NCI-H187 (cell line): Measurements from ENCODE around the gene HLA-DOA.

ENCODE experiments used
- DNase-seq, 2 experiments: peaks; one replicate each; lab custom pipeline; 2025; lab: John Stamatoyannopoulos, UW

The HLA-DOA gene

DNA sequence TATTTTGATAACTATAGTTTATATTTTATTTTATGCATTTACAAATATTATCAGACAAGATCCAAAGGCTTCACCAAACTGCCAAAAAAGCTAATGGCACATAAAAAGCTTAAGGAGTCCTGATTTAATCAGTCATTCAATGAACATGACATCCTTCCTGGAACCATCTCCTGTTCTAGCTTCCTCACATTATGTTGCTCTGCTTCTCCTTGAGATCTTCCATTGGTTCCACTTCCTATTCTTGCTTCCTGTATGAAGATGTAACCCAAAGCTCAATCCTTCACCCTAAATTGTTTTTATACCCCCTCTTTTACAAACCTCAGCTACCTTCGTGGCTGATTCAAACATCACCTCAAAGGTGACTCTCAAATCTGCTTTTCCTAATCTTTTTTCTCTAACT, 45.5 kb downstream of the HLA-DOA start:
- no peak for DNase-seq

DNA sequence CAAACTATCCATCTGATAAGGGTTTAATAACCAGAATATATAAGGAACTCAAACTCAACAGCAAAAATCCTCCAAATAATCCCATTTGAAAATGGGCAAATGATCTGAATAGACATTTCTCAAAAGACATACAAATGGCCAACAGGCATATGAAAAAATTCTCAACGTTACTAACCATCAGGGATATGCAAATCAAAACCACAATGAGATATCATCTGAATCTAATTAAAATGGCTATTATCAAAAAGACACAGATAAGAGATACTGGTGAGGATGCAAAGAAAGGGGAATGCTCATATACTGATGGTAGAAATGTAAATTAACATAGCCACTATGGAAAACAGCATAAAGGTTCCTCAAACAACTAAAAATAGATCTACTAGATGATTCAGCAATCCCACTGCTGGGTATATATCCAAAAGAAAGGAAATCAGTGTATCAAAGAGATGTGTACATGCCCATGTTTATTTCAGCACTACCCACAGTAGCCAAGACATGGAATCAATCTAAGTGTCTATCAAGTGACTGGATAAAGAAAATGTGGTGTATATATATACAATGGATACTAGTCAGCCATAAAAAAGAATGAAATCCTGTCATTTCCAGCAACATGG, 47.1 kb downstream of the HLA-DOA start:
- no peak for DNase-seq

DNA sequence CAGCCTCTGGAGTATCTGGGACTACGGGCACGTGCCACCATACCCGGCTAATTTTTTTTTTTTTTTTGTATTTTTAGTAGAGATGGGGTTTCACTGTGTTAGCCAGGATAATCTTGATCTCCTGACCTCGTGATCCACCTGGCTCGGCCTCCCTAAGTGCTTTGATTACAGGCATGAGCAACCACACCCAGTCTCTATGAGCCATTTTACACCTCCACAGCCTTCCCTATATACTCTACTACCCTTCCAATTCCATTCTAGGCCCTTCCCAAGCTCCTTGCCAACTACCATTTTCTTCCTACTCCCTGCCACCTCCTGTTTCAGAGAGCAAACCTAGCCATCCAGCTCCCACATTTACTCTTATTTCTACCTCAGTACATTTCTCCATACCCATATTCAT, 48.8 kb downstream of the HLA-DOA start:
- no peak for DNase-seq

GRCh38 chr6:32956176-32956575, 53.2 kb downstream of the HLA-DOA start:
- DNase-seq = no peak

DNA sequence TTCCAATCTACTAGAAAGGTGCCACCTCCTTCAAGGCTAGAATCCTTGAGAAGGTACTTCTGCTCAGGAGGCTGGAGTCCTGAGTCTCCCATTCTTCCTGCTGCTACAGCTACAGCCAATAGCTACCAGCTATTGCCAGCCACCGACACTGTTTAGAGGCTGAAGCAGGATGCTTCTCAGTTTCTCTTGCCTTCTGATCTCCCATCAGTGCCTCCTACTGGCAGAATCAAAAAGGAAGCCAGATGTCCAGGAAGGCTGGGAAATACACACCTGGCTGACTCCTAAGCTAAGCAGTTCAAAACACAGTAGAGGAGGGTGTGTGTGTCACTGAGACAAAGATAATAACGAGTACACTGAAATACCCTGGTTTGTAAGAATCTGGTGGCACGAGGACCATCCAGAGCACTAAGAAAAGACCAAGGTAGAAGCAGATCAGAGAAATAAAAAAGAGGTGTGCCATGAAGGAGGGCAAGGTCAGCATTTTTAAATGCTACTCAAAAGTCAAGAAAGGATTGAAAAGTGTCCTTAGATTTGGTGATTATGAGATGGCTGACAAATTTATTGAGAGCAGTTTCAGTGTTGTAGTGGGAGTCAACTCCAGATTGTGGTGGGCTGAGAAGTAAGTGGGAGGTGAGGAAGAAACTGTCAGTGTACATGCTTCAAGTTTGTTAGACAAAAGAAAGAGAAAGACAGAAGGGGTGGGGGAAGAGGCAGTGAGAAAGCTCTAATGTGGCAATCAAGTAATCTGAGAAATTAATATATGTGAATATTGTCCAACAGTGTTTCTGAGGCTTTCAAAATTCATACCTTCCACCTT, 54.2 kb downstream of the HLA-DOA start:
- DNase-seq = no peak

DNA sequence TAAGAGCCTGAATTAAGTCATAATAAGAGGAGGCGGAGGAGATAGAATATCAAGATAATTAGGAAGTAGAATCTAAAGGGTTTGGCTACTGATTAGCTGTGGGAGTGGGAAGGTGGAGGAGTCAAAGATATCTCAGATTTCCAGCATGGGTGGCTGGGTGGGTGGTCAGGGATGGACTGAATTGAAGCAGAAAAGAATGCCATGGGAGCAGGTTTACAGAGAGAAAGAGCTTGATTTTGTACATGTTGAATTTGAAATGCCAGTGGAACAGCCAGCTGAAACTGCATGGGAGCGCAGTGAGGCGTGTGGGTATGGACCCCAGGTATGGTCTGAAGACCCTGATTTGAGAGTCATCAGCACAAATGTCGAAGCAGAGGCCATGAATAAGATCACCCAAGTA, 55.1 kb downstream of the HLA-DOA start:
- DNase-seq = no peak
